Heart left ventricle (tissue), 13 donors: Measurements from ENCODE around the gene ACOXL.

Source experiments
- POLR2A ChIP-seq, 2 donors: fragments of 450-650 bp; IDR thresholded peaks; one replicate each; pipeline ENCODE4 v1.6.1; 2017; ENCODE audit warnings: antibody characterized with exemption in 2 of 2, mild to moderate bottlenecking in 2 of 2, moderate library complexity in 2 of 2
- TF ChIP-seq, protein P1 (sequence below), 12 donors: fragments of 200-600 bp; sonication (generic) in 4 of 12; IDR thresholded peaks; one replicate each; pipeline versions ENCODE4 v1.5.0 to v1.8.0; 2018 to 2022; ENCODE audit warnings: antibody characterized with exemption in 12 of 12, mild to moderate bottlenecking in 5 of 12
- donor health status: ischemic (EF 13 %, LVEDD 7.1; RV severe dilation, severe dysfunction).
- donor health status: DM: no; HTN: yes; CAD: no.
- donor health status: DM: no; HTN: no; CAD: no.
- donor health status: ischemic (EF 25% LVEDD 6.9; RV normal size, moderate dysfunction).
- donor health status: ischemic (EF 25% LVEDD 5.7; RV mildly dilated, moderate dysfunction).
- donor health status: ischemic (EF 35%, LVEDD 5.7; RV mildly dilated, moderate dysfunction).
- donor health status: nonischemic (EF 11% LVEDD 7.7; RV severe dilation, severe dysfunction).
- donor health status: DM: yes; HTN: yes; CAD: no.
- donor health status: PGD.
- donor health status: ischemic (EF 29% LVEDD 5.4; RV normal size, mild dysfunction).
- donor health status: nonischemic (EF 23%, LVEDD 6.1; RV moderate dilation, normal function).

DNA sequence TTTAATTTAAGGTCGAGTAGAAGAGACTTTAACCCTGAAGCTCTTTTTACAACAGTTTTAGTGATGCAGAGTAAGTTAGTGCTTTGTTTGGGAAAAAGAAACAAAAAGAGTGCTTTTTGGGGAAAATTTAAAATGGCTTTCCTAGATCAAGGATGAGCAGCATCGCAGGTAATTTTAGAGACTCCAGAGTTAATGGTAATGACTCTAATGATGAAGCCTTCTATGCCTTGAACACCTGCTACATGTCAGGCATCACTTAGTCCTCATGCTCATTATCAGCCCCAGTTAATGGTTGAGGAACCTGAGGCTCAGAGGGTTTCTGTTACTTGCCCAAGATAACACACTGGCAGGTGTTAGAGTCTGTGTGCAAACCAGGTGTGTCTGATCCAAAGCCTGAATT, 167.8 kb downstream of the ACOXL start:
- no peak for TF ChIP-seq POLR2A (IDR thresholded peaks at IDR 0.05)
- TF ChIP-seq, protein P1, sequence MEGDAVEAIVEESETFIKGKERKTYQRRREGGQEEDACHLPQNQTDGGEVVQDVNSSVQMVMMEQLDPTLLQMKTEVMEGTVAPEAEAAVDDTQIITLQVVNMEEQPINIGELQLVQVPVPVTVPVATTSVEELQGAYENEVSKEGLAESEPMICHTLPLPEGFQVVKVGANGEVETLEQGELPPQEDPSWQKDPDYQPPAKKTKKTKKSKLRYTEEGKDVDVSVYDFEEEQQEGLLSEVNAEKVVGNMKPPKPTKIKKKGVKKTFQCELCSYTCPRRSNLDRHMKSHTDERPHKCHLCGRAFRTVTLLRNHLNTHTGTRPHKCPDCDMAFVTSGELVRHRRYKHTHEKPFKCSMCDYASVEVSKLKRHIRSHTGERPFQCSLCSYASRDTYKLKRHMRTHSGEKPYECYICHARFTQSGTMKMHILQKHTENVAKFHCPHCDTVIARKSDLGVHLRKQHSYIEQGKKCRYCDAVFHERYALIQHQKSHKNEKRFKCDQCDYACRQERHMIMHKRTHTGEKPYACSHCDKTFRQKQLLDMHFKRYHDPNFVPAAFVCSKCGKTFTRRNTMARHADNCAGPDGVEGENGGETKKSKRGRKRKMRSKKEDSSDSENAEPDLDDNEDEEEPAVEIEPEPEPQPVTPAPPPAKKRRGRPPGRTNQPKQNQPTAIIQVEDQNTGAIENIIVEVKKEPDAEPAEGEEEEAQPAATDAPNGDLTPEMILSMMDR (IDR thresholded peaks at IDR 0.05) = no peak
